ENCODE data around the gene DCST2.

- TF ChIP-seq CTCF (IDR thresholded peaks at IDR 0.05; ENCODE audit: insufficient read depth, low read length, poor library complexity, severe bottlenecking) (no peak), EZH2phosphoT487 (conservative IDR thresholded peaks at IDR 0.05; ENCODE audit: low read length) (no peak)
Measured at GRCh38 chr1:155004352-155005075, 29.1 kb downstream of the DCST2 start.

Data from SU-DHL-6 (cell line).